ENCODE measurements around the gene KRT75.

DNA sequence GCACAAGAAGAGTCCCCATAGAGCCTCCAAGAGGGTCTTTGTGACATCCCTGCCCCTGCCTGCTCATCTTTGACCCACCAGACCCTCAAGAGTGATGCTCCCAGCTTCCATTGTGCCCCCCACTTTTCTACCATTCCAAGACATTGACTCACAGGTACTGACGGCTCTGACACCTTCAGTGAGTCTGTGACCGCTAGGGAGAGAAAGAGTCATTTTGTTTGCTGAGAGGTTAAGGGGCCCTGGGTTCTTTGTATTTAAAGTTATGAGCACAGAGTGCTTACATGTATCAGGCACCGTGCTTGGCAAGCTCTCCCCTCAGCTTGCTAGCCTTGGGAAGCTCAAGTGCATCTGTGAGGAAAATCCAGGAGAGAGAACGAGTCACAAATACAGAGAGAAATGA is 21.0 kb downstream of the KRT75 start:
- TF ChIP-seq POLR2AphosphoS5 (IDR thresholded peaks at IDR 0.05; ENCODE audit: insufficient read depth, low read depth, low read length) (no peak), EZH2 (IDR thresholded peaks at IDR 0.05; ENCODE audit: borderline replicate concordance, low read depth, low read length, severe bottlenecking) (no peak), POLR2A (IDR thresholded peaks at IDR 0.05; ENCODE audit: low read depth, low read length) (no peak), FOS (IDR thresholded peaks at IDR 0.05; ENCODE audit: borderline replicate concordance, insufficient read depth, low read length) (no peak), JUN (IDR thresholded peaks at IDR 0.05; ENCODE audit: borderline replicate concordance, insufficient read depth, insufficient read length, low read depth) (no peak)
- TF ChIP-seq, protein P1, sequence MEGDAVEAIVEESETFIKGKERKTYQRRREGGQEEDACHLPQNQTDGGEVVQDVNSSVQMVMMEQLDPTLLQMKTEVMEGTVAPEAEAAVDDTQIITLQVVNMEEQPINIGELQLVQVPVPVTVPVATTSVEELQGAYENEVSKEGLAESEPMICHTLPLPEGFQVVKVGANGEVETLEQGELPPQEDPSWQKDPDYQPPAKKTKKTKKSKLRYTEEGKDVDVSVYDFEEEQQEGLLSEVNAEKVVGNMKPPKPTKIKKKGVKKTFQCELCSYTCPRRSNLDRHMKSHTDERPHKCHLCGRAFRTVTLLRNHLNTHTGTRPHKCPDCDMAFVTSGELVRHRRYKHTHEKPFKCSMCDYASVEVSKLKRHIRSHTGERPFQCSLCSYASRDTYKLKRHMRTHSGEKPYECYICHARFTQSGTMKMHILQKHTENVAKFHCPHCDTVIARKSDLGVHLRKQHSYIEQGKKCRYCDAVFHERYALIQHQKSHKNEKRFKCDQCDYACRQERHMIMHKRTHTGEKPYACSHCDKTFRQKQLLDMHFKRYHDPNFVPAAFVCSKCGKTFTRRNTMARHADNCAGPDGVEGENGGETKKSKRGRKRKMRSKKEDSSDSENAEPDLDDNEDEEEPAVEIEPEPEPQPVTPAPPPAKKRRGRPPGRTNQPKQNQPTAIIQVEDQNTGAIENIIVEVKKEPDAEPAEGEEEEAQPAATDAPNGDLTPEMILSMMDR (IDR thresholded peaks at IDR 0.05; ENCODE audit: extremely low read depth in 1 of 2, insufficient read depth in 1 of 2, low read depth in 1 of 2, low read length in 2 of 2): no peak
- TF ChIP-seq, protein P2, sequence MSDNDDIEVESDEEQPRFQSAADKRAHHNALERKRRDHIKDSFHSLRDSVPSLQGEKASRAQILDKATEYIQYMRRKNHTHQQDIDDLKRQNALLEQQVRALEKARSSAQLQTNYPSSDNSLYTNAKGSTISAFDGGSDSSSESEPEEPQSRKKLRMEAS (IDR thresholded peaks at IDR 0.05; ENCODE audit: insufficient read depth, insufficient read length): no peak

Data from endothelial cell of umbilical vein (primary cell).